GM12873 (cell line): ENCODE results near the gene AIRE.

ENCODE experiments used
- CTCF ChIP-seq: IDR thresholded peaks from 2 replicates; pipeline ENCODE4 v1.5.1; 2012; ENCODE audit warnings: low read depth, mild to moderate bottlenecking, moderate library complexity, low read length, control low read depth; ENCODE audit not compliant: insufficient read depth; ENCODE audit errors: missing control alignments

Gene AIRE

GRCh38 chr21:44299085-44299457 lies 13.4 kb downstream of the AIRE start:
- TF ChIP-seq CTCF, result no peak

- TF ChIP-seq CTCF, result no peak
Observed at GRCh38 chr21:44299458-44300261, 14.0 kb downstream of the AIRE start, which contains the start of gene PFKL. Gene PFKL, plus strand, starts transcription at chr21:44300053. Its CDS starts 53 bp downstream, at chr21:44300106.

DNA sequence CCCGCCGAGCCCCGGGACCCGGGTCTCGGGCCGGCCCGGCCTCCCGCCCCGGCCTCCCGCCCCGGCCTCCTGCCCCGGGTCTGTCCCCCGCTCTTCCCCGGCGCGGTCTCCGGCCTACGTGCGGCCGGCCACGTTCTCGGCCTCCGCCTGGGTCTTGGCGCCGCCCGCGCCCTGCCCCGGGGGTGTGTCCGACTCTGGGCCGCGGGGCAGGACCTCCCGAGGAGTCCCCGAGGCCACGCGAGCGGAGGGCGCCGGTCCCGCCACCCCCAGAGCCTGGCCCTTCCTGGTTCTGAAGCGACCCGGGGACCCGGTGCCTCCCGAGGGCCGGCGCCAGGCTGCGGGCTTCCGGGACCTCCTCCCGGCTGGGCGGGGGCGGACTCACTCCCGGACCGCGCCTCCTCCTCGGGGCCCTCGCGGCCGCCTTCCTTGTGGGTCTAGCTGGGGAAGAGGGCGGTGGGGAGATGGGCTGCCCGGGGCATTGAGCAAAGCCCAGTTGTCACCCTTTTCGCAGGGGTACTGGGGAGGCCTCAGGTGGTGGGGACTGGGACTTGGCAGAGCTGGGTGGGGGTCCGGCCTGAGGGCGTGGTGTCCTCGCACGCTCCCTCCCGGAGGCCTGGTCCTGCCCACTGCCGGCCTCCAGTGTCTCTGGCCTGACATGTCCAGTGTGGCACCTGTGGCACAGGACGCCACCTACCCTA lies 14.7 kb downstream of the AIRE start:
- TF ChIP-seq CTCF, result no peak

- TF ChIP-seq CTCF, result no peak
Observed at GRCh38 chr21:44301141-44301540, 15.5 kb downstream of the AIRE start.

DNA sequence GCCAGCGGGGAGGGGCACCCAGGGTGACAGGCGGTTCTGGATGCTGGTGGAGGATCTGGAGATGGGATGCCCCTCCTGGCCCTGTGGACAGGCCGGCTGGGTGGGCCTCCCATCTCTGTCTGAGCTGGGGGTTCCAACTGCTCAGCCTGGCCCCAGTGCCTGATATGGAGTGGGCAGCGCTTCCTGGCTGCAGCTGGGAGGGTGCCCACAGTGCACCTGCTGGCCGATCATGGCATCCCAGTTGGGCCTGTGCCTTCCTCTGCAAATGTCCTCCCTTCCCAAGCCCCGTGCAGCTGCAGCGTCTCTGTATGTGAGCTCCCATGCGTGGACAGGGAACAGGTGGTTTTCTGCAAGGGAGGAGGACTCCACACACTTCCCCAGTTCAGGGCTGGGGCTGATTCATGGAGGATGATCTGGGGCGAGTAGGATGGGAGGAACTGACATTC lies 16.3 kb downstream of the AIRE start:
- TF ChIP-seq CTCF, result peak; percentile 38

DNA sequence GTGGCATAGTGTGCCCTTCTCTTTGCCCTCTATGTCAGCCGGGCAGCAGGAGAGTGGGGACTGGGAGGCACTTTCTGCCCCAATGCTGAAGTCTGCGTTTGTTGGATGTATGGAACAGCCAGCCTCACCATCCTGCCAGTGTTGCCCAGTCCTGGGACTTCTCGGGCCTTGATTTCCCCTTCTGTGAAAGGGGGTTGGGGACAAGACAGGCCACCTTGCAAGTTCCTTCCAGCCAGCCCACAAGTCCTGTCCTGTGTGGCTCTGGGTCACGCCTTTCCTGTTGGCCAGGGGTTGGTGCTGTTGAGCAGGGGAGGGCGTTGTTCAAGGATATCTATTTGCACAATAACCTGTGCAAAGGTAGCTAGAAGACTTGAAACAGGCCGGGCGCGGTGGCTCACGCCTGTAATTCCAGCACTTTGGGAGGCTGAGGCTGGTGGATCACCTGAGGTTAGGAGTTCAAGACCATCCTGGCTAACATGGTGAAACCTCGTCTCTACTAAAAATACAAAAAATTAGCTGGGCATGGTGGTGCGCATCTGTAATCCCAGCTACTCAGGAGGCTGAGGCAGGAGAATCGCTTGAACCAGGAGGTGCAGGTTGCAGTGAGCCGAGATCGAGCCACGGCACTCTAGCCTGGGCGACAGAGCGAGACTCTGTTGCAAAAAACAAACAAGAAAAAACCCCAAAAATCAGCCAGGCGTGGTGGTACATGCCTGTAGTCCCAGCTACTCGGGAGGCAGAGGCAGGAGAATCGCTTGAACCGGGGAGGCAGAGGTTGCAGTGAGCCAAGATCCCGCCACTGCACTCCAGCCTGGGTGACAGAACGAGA lies 17.1 kb downstream of the AIRE start:
- TF ChIP-seq CTCF, result peak; percentile 39
